Activated CD8-positive, alpha-beta memory T cell treated with anti-CD3 and anti-CD28 coated beads for 4 hours (primary cell): ENCODE measurements around the gene AKR1C8.
"Not testable (repeated sequence)": the region's sequence is repeated elsewhere in the genome, so short reads cannot be mapped to it uniquely, and the experiment has no call there.

Experiments
- DNase-seq, 2 donors: peaks; one replicate each; pipeline ENCODE4 v3.0.0-alpha.2; 2020; ENCODE audit warnings: low read depth in 2 of 2

AKR1C8 gene

GRCh38 chr10:5168897-5169420 lies 16.0 kb downstream of the AKR1C8 start:
- no peak for DNase-seq

- no peak for DNase-seq
Observed at GRCh38 chr10:5165738-5166137, 19.2 kb downstream of the AKR1C8 start.

- no peak for DNase-seq
Observed at GRCh38 chr10:5163487-5163886, 21.5 kb downstream of the AKR1C8 start.

- DNase-seq: no peak
Observed at GRCh38 chr10:5159126-5159525, 25.8 kb downstream of the AKR1C8 start.

- DNase-seq: no peak
Observed at GRCh38 chr10:5157501-5157900, 27.4 kb downstream of the AKR1C8 start.

GRCh38 chr10:5155951-5156350 lies 29.0 kb downstream of the AKR1C8 start:
- DNase-seq: no peak

GRCh38 chr10:5151076-5151475 lies 33.9 kb downstream of the AKR1C8 start:
- DNase-seq: no peak

GRCh38 chr10:5148678-5149032 lies 36.3 kb downstream of the AKR1C8 start:
- no peak for DNase-seq

GRCh38 chr10:5147981-5148677 lies 36.8 kb downstream of the AKR1C8 start:
- DNase-seq: no peak

GRCh38 chr10:5147255-5147980 lies 37.5 kb downstream of the AKR1C8 start:
- no peak for DNase-seq

- no peak for DNase-seq
Observed at GRCh38 chr10:5146920-5147254, 38.1 kb downstream of the AKR1C8 start.

GRCh38 chr10:5143137-5143536 lies 41.8 kb downstream of the AKR1C8 start:
- DNase-seq: no peak

GRCh38 chr10:5142199-5142598 lies 42.8 kb downstream of the AKR1C8 start:
- no peak for DNase-seq

- not testable (repeated sequence) for DNase-seq
Observed at GRCh38 chr10:5137699-5138098, 47.3 kb downstream of the AKR1C8 start.

GRCh38 chr10:5136468-5137087 lies 48.4 kb downstream of the AKR1C8 start:
- DNase-seq: no peak

GRCh38 chr10:5135581-5135980 lies 49.4 kb downstream of the AKR1C8 start:
- DNase-seq: no peak

- no peak for DNase-seq
Observed at GRCh38 chr10:5125315-5126044, 59.5 kb downstream of the AKR1C8 start.

GRCh38 chr10:5123886-5124285 lies 61.1 kb downstream of the AKR1C8 start:
- DNase-seq: no peak

GRCh38 chr10:5119997-5120396 lies 65.0 kb downstream of the AKR1C8 start:
- DNase-seq: not testable (repeated sequence)

GRCh38 chr10:5117026-5117425 lies 67.9 kb downstream of the AKR1C8 start:
- no peak for DNase-seq

GRCh38 chr10:5116621-5117020 lies 68.3 kb downstream of the AKR1C8 start:
- no peak for DNase-seq

- DNase-seq: not testable (repeated sequence)
Observed at GRCh38 chr10:5109861-5110260, 75.1 kb downstream of the AKR1C8 start.
